PC-3 (cell line): Measurements from ENCODE around the gene CARD19. TPM values are rescaled to one million over a fixed set of nuclear protein-coding genes. Genes with fewer than 3 reads are reported as not detected.

ENCODE experiments used
- ATAC-seq: fragments of 200-7000 bp; cut with Tn5 transposase; 2 replicates; pipeline ENCODE4 v1.9.1; 2020; ENCODE audit warnings: mild to moderate bottlenecking, moderate library complexity
- BruUV-seq: library from RNA; stranded (reverse); fragments of 400-500 nt; replicated peaks from 2 replicates; lab custom pipeline; 2021; lab: Mats Ljungman, UMichigan
- CTCF ChIA-PET: fragments of 300-600 bp; sonication (Branson Sonifier 250); formaldehyde crosslinking; loops from one replicate; lab custom pipeline; 2022; ENCODE audit warnings: antibody characterized with exemption; lab: Charles Lee
- POLR2A ChIA-PET: fragments of 300-600 bp; sonication (Branson Sonifier 250); formaldehyde crosslinking; loops from one replicate; lab custom pipeline; 2022; ENCODE audit warnings: antibody characterized with exemption; ENCODE audit not compliant: unreplicated experiment; lab: Charles Lee
- DNase-seq: peaks from one replicate; pipeline ENCODE4 v3.0.0-alpha.2; 2015
- H2AFZ ChIP-seq: fragments of 300-600 bp; sonication (generic); 2 replicates; pipeline ENCODE4 v1.6.0; 2016; ENCODE audit warnings: antibody characterized with exemption, low read length
- H3F3A ChIP-seq: fragments of 300-600 bp; sonication (generic); one replicate; pipeline ENCODE4 v1.6.0; 2017; ENCODE audit warnings: antibody characterized with exemption, low read length, control low read depth, mild to moderate bottlenecking; ENCODE audit not compliant: unreplicated experiment
- H3K27ac ChIP-seq: fragments of 300-600 bp; sonication (generic); 2 replicates; pipeline ENCODE4 v1.5.1; 2016; ENCODE audit warnings: mild to moderate bottlenecking, low read length
- H3K27me3 ChIP-seq: fragments of 300-600 bp; sonication (generic); 2 replicates; pipeline ENCODE4 v1.6.1; 2016; ENCODE audit warnings: low read length, mixed read lengths
- H3K36me3 ChIP-seq: fragments of 300-600 bp; sonication (generic); 2 replicates; pipeline ENCODE4 v1.6.1; 2016; ENCODE audit warnings: low read depth, mixed run types, low read length, mixed read lengths
- H3K4me1 ChIP-seq: fragments of 300-600 bp; sonication (generic); 2 replicates; pipeline ENCODE4 v1.5.1; 2016; ENCODE audit warnings: low read length; ENCODE audit not compliant: insufficient read depth
- H3K4me2 ChIP-seq: fragments of 300-600 bp; sonication (generic); 2 replicates; pipeline ENCODE4 v1.6.0; 2016; ENCODE audit warnings: low read length
- H3K4me3 ChIP-seq: fragments of 300-600 bp; sonication (generic); 2 replicates; pipeline ENCODE4 v1.5.1; 2016; ENCODE audit warnings: mild to moderate bottlenecking, low read length, mixed read lengths
- H3K79me2 ChIP-seq: fragments of 300-600 bp; sonication (generic); 2 replicates; pipeline ENCODE4 v1.6.1; 2017; ENCODE audit warnings: low read length, mixed read lengths
- H3K9ac ChIP-seq: fragments of 300-600 bp; sonication (generic); 2 replicates; pipeline ENCODE4 v1.6.0; 2016; ENCODE audit warnings: mild to moderate bottlenecking, low read length
- H3K9me2 ChIP-seq: fragments of 300-600 bp; sonication (generic); replicated peaks from 2 replicates; pipeline ENCODE4 v1.6.1; 2016; ENCODE audit warnings: mixed run types, low read length, mixed read lengths
- H3K9me3 ChIP-seq: fragments of 300-600 bp; sonication (generic); 2 replicates; pipeline ENCODE4 v1.6.1; 2016; ENCODE audit warnings: low read length, mixed read lengths
- H4K20me1 ChIP-seq: fragments of 300-600 bp; sonication (generic); 2 replicates; pipeline ENCODE4 v1.6.1; 2016; ENCODE audit warnings: low read length, mixed read lengths
- CTCF ChIP-seq: fragments of 300-600 bp; sonication (generic); conservative IDR thresholded peaks from 2 replicates; pipeline ENCODE4 v1.5.1; 2017; ENCODE audit warnings: antibody characterized with exemption, low read depth, mild to moderate bottlenecking, low read length
- EZH2 ChIP-seq: fragments of 300-600 bp; sonication (generic); IDR thresholded peaks from one replicate; pipeline ENCODE4 v1.6.1; 2017; ENCODE audit warnings: antibody characterized with exemption, mild to moderate bottlenecking, low read length; ENCODE audit not compliant: unreplicated experiment
- EZH2phosphoT487 ChIP-seq: fragments of 300-600 bp; sonication (generic); IDR thresholded peaks from 2 replicates; pipeline ENCODE4 v1.6.1; 2018; ENCODE audit warnings: mild to moderate bottlenecking, antibody characterized with exemption, low read length, borderline replicate concordance
- intact Hi-C: fragments of 100-400 bp; cut with micrococcal nuclease; formaldehyde crosslinking; loops from 2 replicates; pipeline ENCODE4 v1.9.0; 2023
- total RNA-seq: library from RNA; depleted of rRNA; stranded (reverse); fragments of >200 nt; gene quantifications from 2 replicates; pipeline ENCODE4 v1.2.3, GENCODE V29; 2014

CARD19 gene
- total RNA-seq, 1 experiment from 2014 or later: 68.6 TPM

- TF ChIP-seq EZH2: no peak
- no peak for TF ChIP-seq EZH2phosphoT487
- no peak for TF ChIP-seq CTCF
- H3K4me3 ChIP-seq: no peak overlapping the region
- ATAC-seq (no peak), DNase-seq (no peak)
- no peak overlapping the region for H2AFZ ChIP-seq
- H3F3A ChIP-seq: no peaks in the 10 kb centered on the region
- CTCF ChIA-PET: no interaction called here
- H3K27me3 ChIP-seq: no peaks in the 10 kb centered on the region
- no peaks in the 10 kb centered on the region for H3K9me3 ChIP-seq
- intact Hi-C loops: no loop called here
- no peak overlapping the region for H3K4me2 ChIP-seq
- no peaks in the 10 kb centered on the region for H4K20me1 ChIP-seq
- BruUV-seq: no TSS peak
- H3K36me3 ChIP-seq: no peaks in the 10 kb centered on the region
- peaks cover 18% of the 10 kb centered on the region for H3K4me1 ChIP-seq
- H3K9ac ChIP-seq: no peak overlapping the region
- POLR2A ChIA-PET: no interaction called here
- H3K79me2 ChIP-seq: peaks cover 23% of the 10 kb centered on the region
- no peaks in the 10 kb centered on the region for H3K9me2 ChIP-seq
- no peak overlapping the region for H3K27ac ChIP-seq
Measured at GRCh38 chr9:93129691-93130500, 33.9 kb downstream of the CARD19 start.

- ATAC-seq (no peak), DNase-seq (no peak)
- POLR2A ChIA-PET: no interaction called here
- TF ChIP-seq EZH2phosphoT487: no peak
- TF ChIP-seq EZH2: no peak
- no peak for TF ChIP-seq CTCF
- Histone ChIP-seq H3K9me2 (no peaks in the 10 kb centered on the region), H3K4me2 (no peak overlapping the region), H3K36me3 (no peaks in the 10 kb centered on the region), H3F3A (no peaks in the 10 kb centered on the region), H4K20me1 (no peaks in the 10 kb centered on the region), H3K9me3 (no peaks in the 10 kb centered on the region), H3K4me1 (peaks cover 19% of the 10 kb centered on the region), H3K4me3 (no peak overlapping the region), H2AFZ (no peak overlapping the region), H3K9ac (no peak overlapping the region), H3K79me2 (peaks cover 23% of the 10 kb centered on the region), H3K27ac (no peak overlapping the region), H3K27me3 (no peaks in the 10 kb centered on the region)
- no TSS peak for BruUV-seq
- CTCF ChIA-PET: no interaction called here
- intact Hi-C loops: no loop called here
Measured at GRCh38 chr9:93130861-93131481, 35.0 kb downstream of the CARD19 start.
